Measurements from ENCODE around the gene AOX1. TPM values are rescaled to one million over a fixed set of nuclear protein-coding genes. Genes with fewer than 3 reads are reported as not detected.
"Not testable (repeated sequence)": the region's sequence is repeated elsewhere in the genome, so short reads cannot be mapped to it uniquely, and the experiment has no call there.

Gene AOX1
- total RNA-seq: 100 to 1,000 TPM in 1 of 4 donors, 10 to 100 TPM in 3; 47.2 to 144 (median 69.8) TPM

DNA sequence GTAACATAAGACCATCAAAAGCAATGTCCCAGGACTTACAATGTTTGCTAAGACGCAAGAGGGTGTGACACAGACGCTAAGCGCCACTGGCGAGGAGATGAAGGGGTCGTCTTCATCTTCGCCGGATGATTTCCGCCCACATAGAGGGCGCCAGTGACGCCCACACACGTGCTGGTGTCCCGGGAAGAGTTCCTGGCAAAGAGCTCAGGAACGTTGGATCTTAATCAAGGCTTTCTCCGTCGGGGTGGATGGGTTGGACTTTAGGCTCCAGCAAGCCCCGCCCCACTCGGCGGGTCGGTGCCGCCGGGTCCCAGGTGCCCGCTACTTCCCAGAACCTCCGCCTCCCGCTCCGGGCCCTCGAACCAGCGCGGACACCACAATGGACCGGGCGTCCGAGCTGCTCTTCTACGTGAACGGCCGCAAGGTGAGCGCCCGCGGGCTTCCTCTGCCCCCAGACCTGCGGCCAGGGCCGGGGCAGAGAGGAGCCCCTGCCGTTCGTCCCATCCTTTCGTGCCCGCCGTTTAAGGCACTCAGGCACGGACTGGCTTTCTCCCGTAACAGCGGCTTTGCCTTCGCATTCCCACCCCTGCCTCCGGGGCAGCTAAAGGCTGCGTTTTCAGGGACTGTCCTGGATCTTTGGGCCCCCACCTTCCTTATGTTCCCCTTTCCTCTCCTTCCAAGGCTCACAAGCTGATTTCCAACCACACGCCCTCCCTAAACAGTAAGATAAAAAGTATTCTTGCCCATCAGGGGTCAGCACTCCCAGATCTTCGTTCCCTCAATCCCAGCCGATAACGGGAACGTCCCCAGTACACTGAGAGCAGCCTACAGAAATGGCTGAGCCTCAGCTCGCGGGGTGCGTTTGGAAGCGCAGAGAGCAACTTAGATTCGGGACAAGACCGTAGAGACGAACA, at the start of gene AOX1:
Gene AOX1, plus strand, starts transcription at position 285 of the 914 bp plus-strand sequence. Its CDS starts 95 bp downstream, at position 380.
- intact Hi-C loops (cut with DNase I): loop anchor here (10.0 kb wide), 1 partner anchor 119 kb away; no protein-coding TSS in a partner anchor
- peak within 1 kb of the TSS; percentile 3 to 38 (median 30) for H3K4me3 ChIP-seq (replicated peaks in 1 of 3)
- H3K27ac ChIP-seq: peak within 1 kb of the TSS in 2 of 3 donors; percentile 26 to 66
- WGBS, 2 donors: 2 to 3% methylated on average over 32 to 43 of the region's 62 CpGs
- no peaks in the 10 kb centered on the region for H3K9me3 ChIP-seq
- DNase-seq: peak; percentile 57 to 62
- H3K27me3 ChIP-seq: no peaks in the 10 kb centered on the region
- H3K4me1 ChIP-seq: peaks cover 0 to 4% of the 10 kb centered on the region in 2 donors
- H3K36me3 ChIP-seq: no peaks in the 10 kb centered on the region
- TF ChIP-seq POLR2A (IDR thresholded peaks at IDR 0.05): no peak
- TF ChIP-seq, protein P1, sequence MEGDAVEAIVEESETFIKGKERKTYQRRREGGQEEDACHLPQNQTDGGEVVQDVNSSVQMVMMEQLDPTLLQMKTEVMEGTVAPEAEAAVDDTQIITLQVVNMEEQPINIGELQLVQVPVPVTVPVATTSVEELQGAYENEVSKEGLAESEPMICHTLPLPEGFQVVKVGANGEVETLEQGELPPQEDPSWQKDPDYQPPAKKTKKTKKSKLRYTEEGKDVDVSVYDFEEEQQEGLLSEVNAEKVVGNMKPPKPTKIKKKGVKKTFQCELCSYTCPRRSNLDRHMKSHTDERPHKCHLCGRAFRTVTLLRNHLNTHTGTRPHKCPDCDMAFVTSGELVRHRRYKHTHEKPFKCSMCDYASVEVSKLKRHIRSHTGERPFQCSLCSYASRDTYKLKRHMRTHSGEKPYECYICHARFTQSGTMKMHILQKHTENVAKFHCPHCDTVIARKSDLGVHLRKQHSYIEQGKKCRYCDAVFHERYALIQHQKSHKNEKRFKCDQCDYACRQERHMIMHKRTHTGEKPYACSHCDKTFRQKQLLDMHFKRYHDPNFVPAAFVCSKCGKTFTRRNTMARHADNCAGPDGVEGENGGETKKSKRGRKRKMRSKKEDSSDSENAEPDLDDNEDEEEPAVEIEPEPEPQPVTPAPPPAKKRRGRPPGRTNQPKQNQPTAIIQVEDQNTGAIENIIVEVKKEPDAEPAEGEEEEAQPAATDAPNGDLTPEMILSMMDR (IDR thresholded peaks at IDR 0.05): peak in 1 of 6 experiments; percentile 10

DNA sequence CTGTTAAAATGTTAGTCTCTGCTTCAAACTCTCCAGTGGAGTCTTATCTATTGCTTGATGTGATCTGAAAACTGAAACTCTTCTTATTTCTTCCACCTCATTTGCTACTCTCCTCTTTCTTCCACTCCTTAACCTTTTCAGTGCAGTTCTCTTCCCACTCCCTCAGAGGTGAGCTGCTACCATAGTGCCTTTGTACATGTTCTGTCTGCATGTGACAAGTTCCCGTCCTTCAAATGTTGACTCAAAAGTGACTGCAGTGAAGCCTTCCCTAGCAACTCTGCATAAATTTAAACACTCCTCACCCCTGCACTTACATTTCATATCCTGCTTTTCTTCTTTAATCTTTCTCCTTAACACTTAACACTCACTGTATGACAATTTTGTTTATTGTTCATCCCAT, 47.7 kb upstream of the AOX1 start:
- no peaks in the 10 kb centered on the region for H3K9me3 ChIP-seq
- no peak overlapping the region for H3K27ac ChIP-seq
- H3K27me3 ChIP-seq: no peaks in the 10 kb centered on the region
- intact Hi-C loops (cut with DNase I): no loop called here
- H3K4me3 ChIP-seq (replicated peaks in 1 of 3): no peak overlapping the region
- H3K4me1 ChIP-seq: no peaks in the 10 kb centered on the region
- DNase-seq: no peak
- no peaks in the 10 kb centered on the region for H3K36me3 ChIP-seq
- no peak for TF ChIP-seq POLR2A (IDR thresholded peaks at IDR 0.05)
- TF ChIP-seq, protein P1 (IDR thresholded peaks at IDR 0.05): no peak
- WGBS, 2 donors: 94 to 95% methylated on average over 1 of the region's 1 CpG

DNA sequence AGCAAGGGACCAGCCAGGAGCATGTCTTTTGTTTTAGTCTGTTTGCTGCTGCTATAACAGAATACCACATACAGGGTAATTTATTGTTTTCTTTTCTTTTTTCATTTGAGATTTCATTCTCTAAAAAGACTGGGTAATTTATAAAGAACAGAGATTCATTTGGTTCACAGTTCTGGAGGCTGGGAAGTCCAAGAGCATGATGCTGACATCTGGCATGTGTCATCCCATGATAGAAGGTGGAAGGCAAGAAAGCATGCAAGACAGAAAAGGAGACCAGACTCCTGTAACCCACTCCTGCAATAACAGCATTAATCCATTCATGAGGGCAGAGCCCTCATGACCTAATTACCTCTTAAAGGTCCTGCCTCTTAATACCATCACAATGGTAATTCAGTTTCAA, 45.0 kb upstream of the AOX1 start:
- no peaks in the 10 kb centered on the region for H3K4me1 ChIP-seq
- no peak for TF ChIP-seq POLR2A (IDR thresholded peaks at IDR 0.05)
- TF ChIP-seq, protein P1 (IDR thresholded peaks at IDR 0.05): no peak
- H3K36me3 ChIP-seq: no peaks in the 10 kb centered on the region
- DNase-seq: no peak
- H3K27me3 ChIP-seq: no peaks in the 10 kb centered on the region
- H3K27ac ChIP-seq: no peak overlapping the region
- intact Hi-C loops (cut with DNase I): no loop called here
- no peak overlapping the region for H3K4me3 ChIP-seq (replicated peaks in 1 of 3)
- H3K9me3 ChIP-seq: no peaks in the 10 kb centered on the region

GRCh38 chr2:200566596-200566995, 19.2 kb upstream of the AOX1 start:
- H3K4me3 ChIP-seq (replicated peaks in 1 of 3); H3K27me3 ChIP-seq; H3K36me3 ChIP-seq; H3K27ac ChIP-seq; H3K9me3 ChIP-seq; intact Hi-C loops (cut with DNase I); H3K4me1 ChIP-seq; DNase-seq: not testable (repeated sequence)
- WGBS, 2 donors: 90 to 98% methylated on average over 9 to 12 of the region's 12 CpGs

DNA sequence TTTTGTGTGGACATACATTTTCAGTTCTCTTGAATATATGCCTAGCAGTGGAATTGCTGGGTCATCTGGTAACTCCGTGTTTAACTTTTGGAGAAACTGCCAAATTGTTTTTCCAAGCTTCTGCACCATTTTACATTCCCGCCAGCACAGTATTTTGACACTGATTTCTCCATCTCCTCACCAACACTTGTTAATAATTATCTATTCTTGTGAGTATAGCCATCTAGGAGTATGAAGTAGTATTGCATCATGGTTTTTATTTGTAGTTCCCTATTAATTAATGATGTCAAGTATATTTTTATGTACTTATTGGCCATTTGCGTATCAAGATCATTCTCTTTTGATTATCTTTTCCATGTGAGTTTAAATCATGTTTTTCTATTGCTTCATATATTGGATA, 17.9 kb upstream of the AOX1 start:
- 97 to 99% methylated on average over 3 of the region's 3 CpGs for WGBS, 2 donors
- Histone ChIP-seq H3K9me3 (no peaks in the 10 kb centered on the region), H3K27me3 (no peaks in the 10 kb centered on the region), H3K4me1 (no peaks in the 10 kb centered on the region), H3K36me3 (no peaks in the 10 kb centered on the region), H3K4me3 (replicated peaks in 1 of 3) (no peak overlapping the region), H3K27ac (no peak overlapping the region)
- no peak for DNase-seq
- no peak for TF ChIP-seq POLR2A (IDR thresholded peaks at IDR 0.05)
- TF ChIP-seq, protein P1 (IDR thresholded peaks at IDR 0.05): no peak
- intact Hi-C loops (cut with DNase I): no loop called here

Measured in thyroid gland (tissue), 4 donors.